Measurements from ENCODE around the gene DGLUCY.
A peak's percentile ranks its signal among the peaks of the same experiment; 100 is the strongest.

The DGLUCY gene

GRCh38 chr14:91229005-91229382, 115.1 kb downstream of the DGLUCY start:
- Histone ChIP-seq H3K4me3 (ENCODE audit: low read length) (peak overlapping the region; percentile 37; the same call in 1 of the 2 replicates), H3K79me2 (ENCODE audit: control insufficient read depth, low read length) (no peaks in the 10 kb centered on the region), H4K20me1 (ENCODE audit: control insufficient read depth, insufficient read depth, low read depth, low read length) (no peaks in the 10 kb centered on the region), H3K4me1 (ENCODE audit: control insufficient read depth, low read length) (peaks cover 50% of the 10 kb centered on the region), H3F3A (ENCODE audit: control insufficient read depth, insufficient read depth) (0 out of 2 replicates have a peak, but pooled peaks cover 2% of the 10 kb centered on the region), H3K27me3 (ENCODE audit: control insufficient read depth, low read length) (no peaks in the 10 kb centered on the region), H3K36me3 (ENCODE audit: control insufficient read depth, low read length) (no peaks in the 10 kb centered on the region), H3K9me2 (replicated peaks; ENCODE audit: control insufficient read depth, low read length) (no peaks in the 10 kb centered on the region), H3K9me3 (ENCODE audit: control insufficient read depth, insufficient read depth, low read length) (no peaks in the 10 kb centered on the region; the same call in 1 of the 2 replicates), H3K4me2 (ENCODE audit: low read length) (peak overlapping the region; percentile 44), H3K27ac (ENCODE audit: low read depth, low read length) (peak overlapping the region; percentile 22; the same call in 1 of the 2 replicates)
- TF ChIP-seq EZH2phosphoT487 (IDR thresholded peaks at IDR 0.05; ENCODE audit: borderline replicate concordance, low read length) = no peak
- no peak for TF ChIP-seq CTCF (IDR thresholded peaks at IDR 0.05; ENCODE audit: low read depth, low read length, poor library complexity, severe bottlenecking)

DNA sequence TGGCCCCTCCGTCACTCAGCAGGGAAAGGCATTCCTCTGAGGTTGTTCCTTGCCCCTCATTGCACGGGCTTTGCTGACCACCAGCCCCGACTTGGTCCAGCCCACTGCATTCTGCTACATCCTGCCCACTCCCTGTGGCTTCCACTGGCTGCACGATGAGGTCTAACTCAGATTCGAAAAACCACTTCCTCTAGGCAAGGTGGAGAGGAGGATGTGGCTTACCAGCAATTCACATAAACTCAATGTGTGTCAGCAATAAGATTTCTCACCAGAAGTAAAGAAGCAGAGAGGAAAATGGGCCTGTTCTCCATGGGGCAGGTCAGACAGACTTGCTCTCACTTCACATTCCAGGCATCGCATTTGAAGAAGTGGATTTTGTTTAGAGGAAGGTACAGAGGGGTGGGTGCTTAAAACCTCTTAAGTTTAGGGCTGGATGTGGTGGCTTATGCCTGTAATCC, 115.9 kb downstream of the DGLUCY start:
- Histone ChIP-seq H3K4me1 (ENCODE audit: control insufficient read depth, low read length) (peaks cover 48% of the 10 kb centered on the region), H3K9me3 (ENCODE audit: control insufficient read depth, insufficient read depth, low read length) (no peaks in the 10 kb centered on the region; the same call in 1 of the 2 replicates), H3K4me2 (ENCODE audit: low read length) (peak overlapping the region; percentile 44), H4K20me1 (ENCODE audit: control insufficient read depth, insufficient read depth, low read depth, low read length) (no peaks in the 10 kb centered on the region), H3K27ac (ENCODE audit: low read depth, low read length) (peak overlapping the region; percentile 55), H3K36me3 (ENCODE audit: control insufficient read depth, low read length) (no peaks in the 10 kb centered on the region), H3F3A (ENCODE audit: control insufficient read depth, insufficient read depth) (0 out of 2 replicates have a peak, but pooled peaks cover 2% of the 10 kb centered on the region), H3K27me3 (ENCODE audit: control insufficient read depth, low read length) (no peaks in the 10 kb centered on the region), H3K4me3 (ENCODE audit: low read length) (peak overlapping the region; percentile 37), H3K9me2 (replicated peaks; ENCODE audit: control insufficient read depth, low read length) (no peaks in the 10 kb centered on the region), H3K79me2 (ENCODE audit: control insufficient read depth, low read length) (no peaks in the 10 kb centered on the region)
- TF ChIP-seq EZH2phosphoT487 (IDR thresholded peaks at IDR 0.05; ENCODE audit: borderline replicate concordance, low read length) (no peak), CTCF (IDR thresholded peaks at IDR 0.05; ENCODE audit: low read depth, low read length, poor library complexity, severe bottlenecking) (no peak)

DNA sequence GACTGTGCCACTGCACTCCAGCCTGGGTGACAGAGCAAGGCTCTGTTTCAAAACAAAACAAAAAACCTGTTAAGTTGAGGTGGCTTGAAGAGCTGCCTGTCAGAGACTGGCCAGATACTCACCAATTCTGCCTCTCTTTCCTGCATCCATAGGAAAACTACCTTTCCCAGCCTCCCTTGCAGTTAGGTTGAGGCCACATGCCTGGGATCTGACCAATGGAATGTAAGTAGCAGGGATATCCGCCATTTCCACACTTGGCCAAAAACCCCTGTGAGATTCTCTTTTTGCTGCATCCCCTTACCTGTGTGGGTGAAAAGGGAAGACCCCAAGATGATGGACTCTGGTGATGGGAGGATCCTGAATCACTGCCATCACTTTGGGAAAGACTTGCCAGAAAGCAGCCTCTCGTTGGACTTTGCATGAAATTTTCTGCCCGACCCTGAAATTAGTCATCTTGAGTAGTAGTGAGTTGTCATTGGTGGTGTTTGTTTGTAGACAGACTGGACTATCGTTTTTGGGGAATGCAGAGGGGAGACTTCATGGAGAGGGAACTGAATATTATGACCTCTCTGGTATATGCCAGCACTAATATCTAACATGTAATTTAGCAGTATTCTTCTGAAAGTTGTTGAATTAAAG, 116.6 kb downstream of the DGLUCY start:
- Histone ChIP-seq H3K4me3 (ENCODE audit: low read length) (no peak overlapping the region), H3K9me3 (ENCODE audit: control insufficient read depth, insufficient read depth, low read length) (no peaks in the 10 kb centered on the region; the same call in 1 of the 2 replicates), H3K9me2 (replicated peaks; ENCODE audit: control insufficient read depth, low read length) (no peaks in the 10 kb centered on the region), H3K4me1 (ENCODE audit: control insufficient read depth, low read length) (peaks cover 48% of the 10 kb centered on the region), H3K36me3 (ENCODE audit: control insufficient read depth, low read length) (no peaks in the 10 kb centered on the region), H3K27ac (ENCODE audit: low read depth, low read length) (peak overlapping the region; percentile 55), H3F3A (ENCODE audit: control insufficient read depth, insufficient read depth) (0 out of 2 replicates have a peak, but pooled peaks cover 2% of the 10 kb centered on the region), H3K79me2 (ENCODE audit: control insufficient read depth, low read length) (no peaks in the 10 kb centered on the region), H4K20me1 (ENCODE audit: control insufficient read depth, insufficient read depth, low read depth, low read length) (no peaks in the 10 kb centered on the region), H3K27me3 (ENCODE audit: control insufficient read depth, low read length) (no peaks in the 10 kb centered on the region), H3K4me2 (ENCODE audit: low read length) (peak overlapping the region; percentile 44)
- TF ChIP-seq CTCF (IDR thresholded peaks at IDR 0.05; ENCODE audit: low read depth, low read length, poor library complexity, severe bottlenecking) = no peak
- TF ChIP-seq EZH2phosphoT487 (IDR thresholded peaks at IDR 0.05; ENCODE audit: borderline replicate concordance, low read length) = no peak
